Parathyroid adenoma (tissue), 2 donors: ENCODE results near the gene USB1.

Experiments
- H2AFZ ChIP-seq: fragments of 300-600 bp; sonication (generic); one replicate; pipeline ENCODE4 v1.7.0; 2017; ENCODE audit warnings: antibody characterized with exemption, mild to moderate bottlenecking
- H3K27ac ChIP-seq: fragments of 300-600 bp; sonication (generic); one replicate; pipeline ENCODE4 v1.7.0; 2017
- H3K27me3 ChIP-seq: fragments of 300-600 bp; sonication (generic); one replicate; pipeline ENCODE4 v1.7.0; 2017; ENCODE audit warnings: low read length; ENCODE audit not compliant: control insufficient read depth, insufficient read depth
- H3K36me3 ChIP-seq: fragments of 300-600 bp; sonication (generic); one replicate; pipeline ENCODE4 v1.7.0; 2017; ENCODE audit warnings: low read length; ENCODE audit not compliant: control insufficient read depth, insufficient read depth
- H3K4me1 ChIP-seq: fragments of 300-600 bp; sonication (generic); one replicate; pipeline ENCODE4 v1.7.0; 2017; ENCODE audit warnings: control low read depth
- H3K4me2 ChIP-seq: fragments of 300-600 bp; sonication (generic); one replicate; pipeline ENCODE4 v1.7.0; 2017; ENCODE audit warnings: low read length
- H3K4me3 ChIP-seq: fragments of 300-600 bp; sonication (generic); one replicate; pipeline ENCODE4 v1.7.0; 2017; ENCODE audit warnings: low read depth, low read length
- H3K79me2 ChIP-seq: fragments of 300-600 bp; sonication (generic); one replicate; pipeline ENCODE4 v1.7.0; 2017; ENCODE audit warnings: control low read depth
- H3K9ac ChIP-seq: fragments of 300-600 bp; sonication (generic); one replicate; pipeline ENCODE4 v1.7.0; 2017; ENCODE audit warnings: mild to moderate bottlenecking
- H3K9me3 ChIP-seq: fragments of 300-600 bp; sonication (generic); one replicate; pipeline ENCODE4 v1.7.0; 2017; ENCODE audit warnings: low read length; ENCODE audit not compliant: control insufficient read depth
- CTCF ChIP-seq: fragments of 300-600 bp; sonication (generic); IDR thresholded peaks from one replicate; pipeline ENCODE4 v1.7.0; 2017; ENCODE audit warnings: antibody characterized with exemption, mild to moderate bottlenecking
- donor health status: primary hyperparathyroidism.

The USB1 gene

GRCh38 chr16:57979006-57979585 lies 22.1 kb upstream of the USB1 start:
- no peak overlapping the region for H3K27ac ChIP-seq
- no peaks in the 10 kb centered on the region for H3K79me2 ChIP-seq
- no peak overlapping the region for H3K4me2 ChIP-seq
- no peak for TF ChIP-seq CTCF
- no peaks in the 10 kb centered on the region for H3K36me3 ChIP-seq
- H2AFZ ChIP-seq: no peak overlapping the region
- H3K4me1 ChIP-seq: peaks cover 6% of the 10 kb centered on the region
- no peaks in the 10 kb centered on the region for H3K27me3 ChIP-seq
- H3K9ac ChIP-seq: no peak overlapping the region
- H3K9me3 ChIP-seq: no peaks in the 10 kb centered on the region
- H3K4me3 ChIP-seq: no peak overlapping the region

GRCh38 chr16:57981636-57982035 lies 19.6 kb upstream of the USB1 start:
- peaks cover 10% of the 10 kb centered on the region for H3K4me1 ChIP-seq
- H3K9me3 ChIP-seq: no peaks in the 10 kb centered on the region
- TF ChIP-seq CTCF: no peak
- H3K79me2 ChIP-seq: no peaks in the 10 kb centered on the region
- no peak overlapping the region for H3K9ac ChIP-seq
- H3K4me2 ChIP-seq: no peak overlapping the region
- no peak overlapping the region for H2AFZ ChIP-seq
- no peaks in the 10 kb centered on the region for H3K27me3 ChIP-seq
- H3K36me3 ChIP-seq: no peaks in the 10 kb centered on the region
- no peak overlapping the region for H3K27ac ChIP-seq
- H3K4me3 ChIP-seq: no peak overlapping the region

GRCh38 chr16:57982385-57982784 lies 18.8 kb upstream of the USB1 start:
- Histone ChIP-seq H3K4me1 (peaks cover 10% of the 10 kb centered on the region), H3K27me3 (no peaks in the 10 kb centered on the region), H3K9ac (no peak overlapping the region), H3K79me2 (no peaks in the 10 kb centered on the region), H3K4me2 (no peak overlapping the region), H3K27ac (no peak overlapping the region), H3K4me3 (no peak overlapping the region), H3K9me3 (no peaks in the 10 kb centered on the region), H3K36me3 (no peaks in the 10 kb centered on the region), H2AFZ (no peak overlapping the region)
- no peak for TF ChIP-seq CTCF

GRCh38 chr16:57984443-57985203 lies 16.6 kb upstream of the USB1 start:
- Histone ChIP-seq H3K79me2 (no peaks in the 10 kb centered on the region), H3K36me3 (no peaks in the 10 kb centered on the region), H3K9ac (no peak overlapping the region), H3K4me3 (no peak overlapping the region), H3K27me3 (no peaks in the 10 kb centered on the region), H3K4me1 (peaks cover 10% of the 10 kb centered on the region), H2AFZ (peak overlapping the region; percentile 92), H3K4me2 (peak overlapping the region; percentile 60), H3K27ac (no peak overlapping the region), H3K9me3 (no peaks in the 10 kb centered on the region)
- no peak for TF ChIP-seq CTCF
